GM21367 (cell line): ENCODE results near the gene TLX3.

Experiments
- ATAC-seq: cut with Tn5 transposase; IDR thresholded peaks from one replicate; pipeline ENCODE4 v1.9.1; 2021; ENCODE audit not compliant: unreplicated experiment

The TLX3 gene

GRCh38 chr5:171300358-171300757, 8.7 kb upstream of the TLX3 start:
- no peak for ATAC-seq

DNA sequence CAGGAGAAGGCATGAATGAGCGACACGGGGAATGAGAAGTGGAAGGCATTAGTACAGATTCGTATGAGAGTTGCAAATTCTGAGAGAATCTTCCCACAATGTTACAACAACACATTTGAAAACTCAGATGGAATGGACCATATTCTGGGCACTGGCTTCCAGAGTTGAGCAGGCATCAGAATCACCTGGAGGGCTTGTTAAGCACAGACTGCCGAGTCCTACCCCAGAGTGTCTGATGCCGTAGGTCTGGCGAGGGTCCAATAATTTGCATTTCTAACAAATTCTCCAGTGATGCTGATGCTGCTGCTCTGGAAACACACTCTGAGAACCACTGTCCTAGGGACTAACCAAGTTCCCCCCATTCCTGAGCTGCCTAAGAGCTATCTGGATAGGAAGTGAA, 2.9 kb upstream of the TLX3 start:
- ATAC-seq, result no peak

DNA sequence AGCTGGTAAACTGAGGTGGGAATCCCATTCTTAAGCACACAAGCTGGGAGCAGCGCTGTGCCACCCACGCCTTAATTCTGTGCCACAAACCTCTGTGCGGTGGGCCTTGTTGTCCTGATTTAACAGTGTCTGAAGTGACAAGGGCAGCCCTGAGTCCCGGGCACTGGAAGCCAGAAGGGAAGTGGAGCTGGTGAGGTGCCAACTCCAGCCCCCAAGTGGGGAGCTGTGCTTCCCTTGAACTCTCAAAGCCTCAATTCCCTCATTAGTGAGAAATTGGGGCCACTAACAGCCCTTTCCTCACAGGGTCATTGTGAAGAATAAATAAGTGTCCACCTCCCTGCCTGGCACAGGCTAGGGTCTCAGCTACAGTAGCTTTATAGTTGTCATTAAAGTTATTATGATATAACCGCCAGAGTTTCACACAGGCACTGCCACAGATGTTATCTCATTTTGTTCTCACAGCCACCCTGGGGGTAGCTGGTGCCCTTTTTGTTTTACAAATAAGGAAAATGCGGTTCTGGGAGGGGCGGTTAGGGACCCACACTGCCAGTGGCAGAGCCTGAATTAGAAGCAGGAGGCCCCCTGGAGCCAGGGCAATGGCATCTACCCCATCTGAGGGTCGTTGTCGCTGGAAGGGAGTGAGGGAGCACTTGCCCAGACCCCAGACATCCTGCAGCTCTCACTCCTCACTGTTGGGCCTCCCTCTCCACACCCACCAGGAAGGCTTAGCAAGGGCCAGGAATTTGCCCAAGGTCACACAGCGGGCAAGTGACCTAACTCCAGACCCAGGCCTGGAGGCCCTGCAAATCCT, 2.1 kb upstream of the TLX3 start:
- no peak for ATAC-seq

DNA sequence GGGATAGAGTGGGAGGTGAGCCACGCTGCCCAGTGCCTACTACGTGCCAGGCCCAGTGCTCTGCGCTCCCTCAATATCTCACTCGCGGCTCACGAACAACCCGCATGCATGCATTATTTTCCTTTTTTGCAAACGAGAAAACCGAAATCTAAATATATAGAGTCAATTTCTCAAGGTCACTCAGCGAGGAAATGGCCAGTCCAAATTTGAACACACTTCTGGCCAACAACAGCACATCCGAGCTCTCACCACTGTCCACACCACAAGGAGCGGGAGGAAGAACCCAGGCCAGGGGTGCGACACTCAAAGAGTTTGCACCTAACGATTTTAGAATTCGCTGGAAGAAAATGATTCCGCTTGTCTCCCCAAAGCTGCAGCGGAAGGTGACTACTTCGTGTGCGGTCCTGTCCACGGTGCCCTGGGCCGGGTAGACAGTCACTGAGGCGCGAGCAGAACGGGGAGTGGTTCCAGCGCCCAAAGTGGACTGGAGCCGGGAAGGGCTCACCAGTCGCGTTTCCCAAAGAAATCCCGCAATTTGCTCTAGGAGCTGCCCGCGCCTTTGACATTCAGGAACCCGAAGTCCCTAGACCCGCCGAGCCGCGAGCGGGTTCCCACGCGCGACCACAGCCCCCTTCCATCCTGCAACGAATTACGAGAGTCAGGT, 1.1 kb upstream of the TLX3 start:
- ATAC-seq, result no peak

DNA sequence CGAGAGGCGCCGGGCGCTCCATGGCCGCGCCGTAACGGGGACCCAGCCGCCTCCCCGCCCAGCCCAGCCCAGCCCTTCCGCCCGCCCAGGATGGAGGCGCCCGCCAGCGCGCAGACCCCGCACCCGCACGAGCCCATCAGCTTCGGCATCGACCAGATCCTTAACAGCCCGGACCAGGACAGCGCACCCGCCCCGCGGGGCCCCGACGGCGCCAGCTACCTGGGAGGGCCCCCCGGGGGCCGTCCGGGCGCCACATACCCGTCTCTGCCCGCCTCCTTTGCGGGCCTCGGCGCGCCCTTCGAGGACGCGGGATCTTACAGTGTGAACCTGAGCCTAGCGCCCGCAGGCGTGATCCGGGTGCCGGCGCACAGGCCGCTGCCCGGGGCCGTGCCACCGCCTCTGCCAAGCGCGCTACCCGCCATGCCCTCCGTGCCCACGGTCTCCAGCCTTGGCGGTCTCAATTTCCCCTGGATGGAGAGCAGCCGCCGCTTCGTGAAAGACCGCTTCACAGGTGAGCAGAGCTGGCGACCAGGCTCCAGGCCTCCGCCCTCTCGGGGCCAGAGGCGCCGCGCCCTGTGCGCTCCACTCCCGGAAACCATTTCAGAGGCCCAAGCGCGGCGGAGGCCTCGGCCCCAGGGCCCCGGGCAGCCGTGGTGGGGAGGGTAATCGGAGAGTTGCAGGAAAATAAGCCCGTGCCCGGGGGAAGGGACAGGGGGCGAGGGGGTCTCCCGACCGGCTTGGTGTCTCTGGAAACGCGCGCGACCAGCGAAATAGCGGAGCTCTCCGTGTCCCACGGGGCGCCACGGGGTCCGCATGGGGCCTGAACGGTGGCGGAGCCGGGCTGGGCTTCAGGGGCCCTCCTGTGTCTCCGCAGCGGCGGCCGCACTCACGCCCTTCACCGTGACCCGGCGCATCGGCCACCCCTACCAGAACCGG, 496 bp downstream of the TLX3 start:
- ATAC-seq, result no peak

DNA sequence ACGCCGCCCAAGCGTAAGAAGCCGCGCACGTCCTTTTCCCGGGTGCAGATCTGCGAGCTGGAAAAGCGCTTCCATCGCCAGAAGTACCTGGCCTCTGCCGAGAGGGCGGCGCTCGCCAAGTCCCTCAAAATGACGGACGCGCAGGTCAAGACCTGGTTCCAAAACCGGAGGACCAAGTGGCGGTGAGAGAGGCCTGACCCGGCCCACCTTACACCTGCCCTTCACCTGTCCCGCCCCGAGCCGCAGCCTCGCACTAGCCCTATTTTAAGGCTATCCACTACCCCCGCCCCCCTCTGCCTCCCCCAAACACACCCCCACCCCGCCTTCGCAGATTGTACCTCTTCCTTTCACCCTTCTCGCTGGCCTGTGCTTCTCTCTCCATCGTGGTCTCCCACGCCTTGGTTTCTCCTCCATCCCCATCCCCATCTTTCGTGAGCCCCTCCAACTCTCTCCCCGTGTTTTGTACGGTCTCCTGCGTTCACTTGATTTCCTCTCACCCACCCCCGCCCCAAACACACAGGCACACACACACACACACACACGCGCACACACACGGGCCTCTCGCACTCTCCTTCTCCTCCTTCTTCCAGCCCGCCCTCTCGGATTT, 1.3 kb downstream of the TLX3 start:
- no peak for ATAC-seq

GRCh38 chr5:171310819-171311321, 1.8 kb downstream of the TLX3 start:
- ATAC-seq, result no peak

- no peak for ATAC-seq
These were observed 2.5 kb downstream of the TLX3 start for GRCh38 chr5:171311322-171312077.

- no peak for ATAC-seq
These were observed 3.3 kb downstream of the TLX3 start for GRCh38 chr5:171312129-171312974.

DNA sequence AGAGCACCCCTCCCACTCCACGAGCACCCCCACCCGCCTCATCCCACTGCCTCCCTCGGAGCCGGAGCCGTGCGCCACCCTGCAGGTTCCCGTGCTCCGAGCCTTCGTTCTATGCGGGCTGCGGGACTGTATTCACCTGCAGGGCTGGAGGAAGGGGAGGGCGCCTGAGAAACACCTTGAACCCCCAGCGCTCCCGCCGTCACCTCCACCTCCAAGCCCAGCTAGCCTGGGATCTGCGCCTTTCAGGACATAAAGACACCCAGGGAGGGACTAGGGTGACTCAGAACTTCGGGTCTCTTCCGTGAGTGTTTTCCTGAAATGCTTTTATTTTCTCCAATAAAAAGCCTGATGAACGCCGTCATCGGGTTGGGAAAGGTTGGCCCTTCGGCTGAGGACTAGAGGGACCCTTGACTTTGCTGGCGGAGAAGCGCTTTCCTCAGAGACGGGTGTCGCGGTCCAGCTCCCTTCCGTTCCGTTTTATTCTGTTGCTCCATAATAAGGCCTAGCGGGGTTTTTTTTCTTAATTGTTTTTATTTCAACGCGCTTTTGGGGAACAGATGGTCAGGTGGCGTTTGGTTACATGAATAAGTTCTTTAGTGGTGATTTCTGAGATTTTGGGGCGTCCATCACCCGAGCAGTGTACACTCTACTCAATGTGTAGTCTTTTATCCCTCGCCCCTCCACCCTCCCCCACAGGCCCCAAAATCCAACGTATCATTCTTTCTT, 4.6 kb downstream of the TLX3 start:
- ATAC-seq, result no peak

GRCh38 chr5:171314728-171315385, 5.8 kb downstream of the TLX3 start:
- no peak for ATAC-seq

DNA sequence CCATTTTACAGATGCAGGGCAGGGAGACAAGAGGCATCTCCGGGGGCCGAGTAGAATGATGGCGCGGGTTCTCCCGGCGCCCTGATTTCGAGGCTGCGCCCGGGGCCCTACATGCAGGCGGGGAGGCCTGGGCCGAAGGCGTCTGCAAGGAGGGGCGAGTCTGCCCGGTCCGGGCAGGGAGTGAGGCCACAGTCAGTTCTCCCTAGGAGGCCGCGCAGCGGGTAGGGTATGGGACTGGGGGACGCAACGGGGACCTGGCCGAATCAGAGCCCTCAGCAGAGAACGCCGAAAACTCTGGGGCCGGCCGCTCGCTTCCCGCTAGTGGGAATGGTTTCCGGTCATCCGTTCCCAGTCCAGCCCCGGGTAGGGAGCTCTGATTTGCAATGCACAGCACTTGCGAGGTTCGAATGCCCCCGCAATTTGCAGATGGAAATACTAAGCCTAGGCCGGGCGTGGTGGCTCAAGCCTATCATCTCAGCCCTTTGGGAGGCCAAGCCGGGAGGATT, 6.4 kb downstream of the TLX3 start:
- no peak for ATAC-seq

GRCh38 chr5:171315925-171316257, 6.8 kb downstream of the TLX3 start:
- ATAC-seq, result no peak

- ATAC-seq, result no peak
These were observed 7.4 kb downstream of the TLX3 start for GRCh38 chr5:171316258-171317121.

- ATAC-seq, result no peak
These were observed 8.2 kb downstream of the TLX3 start for GRCh38 chr5:171317230-171317629.

- ATAC-seq, result no peak
These were observed 9.0 kb downstream of the TLX3 start for GRCh38 chr5:171318026-171318425.

DNA sequence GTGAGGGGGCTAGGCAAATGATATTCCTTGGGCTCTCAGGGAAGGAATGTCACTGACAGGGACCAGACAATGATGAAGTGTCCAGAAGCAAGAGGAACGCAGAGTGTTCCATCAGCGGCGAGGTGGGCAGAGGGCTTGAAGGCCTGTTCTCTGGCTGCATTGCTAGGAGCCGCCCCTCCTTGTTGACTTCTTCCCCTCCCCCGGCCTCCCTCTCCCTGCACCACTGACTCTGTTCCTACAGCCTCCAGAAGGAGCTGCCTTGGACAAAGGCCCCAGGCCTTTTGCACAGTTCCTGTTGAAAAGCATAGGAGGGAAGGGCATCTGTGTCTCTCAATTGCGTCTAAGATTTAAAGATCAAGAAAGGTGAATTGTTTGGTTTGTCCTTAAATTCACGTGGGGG, 12.4 kb downstream of the TLX3 start:
- ATAC-seq, result no peak
